ENCODE measurements around the gene MTAP.

Gene MTAP

GRCh38 chr9:21802418-21803000, at the start of gene MTAP:
Gene MTAP, plus strand, starts transcription at chr9:21802636. Its CDS starts 113 bp downstream, at chr9:21802749.
- DNase-seq (ENCODE audit: low spot score), result peak; percentile 90

GRCh38 chr9:21753523-21753922, 48.9 kb upstream of the MTAP start:
- no peak for DNase-seq (ENCODE audit: low spot score)

GRCh38 chr9:21754741-21755140, 47.7 kb upstream of the MTAP start:
- DNase-seq (ENCODE audit: low spot score), result no peak

- DNase-seq (ENCODE audit: low spot score), result no peak
Observed at GRCh38 chr9:21758540-21758939, 43.9 kb upstream of the MTAP start.

GRCh38 chr9:21761309-21761901, 41.0 kb upstream of the MTAP start:
- no peak for DNase-seq (ENCODE audit: low spot score)

GRCh38 chr9:21762064-21762463, 40.4 kb upstream of the MTAP start:
- DNase-seq (ENCODE audit: low spot score), result no peak

- DNase-seq (ENCODE audit: low spot score), result no peak
Observed at GRCh38 chr9:21764846-21765245, 37.6 kb upstream of the MTAP start.

- no peak for DNase-seq (ENCODE audit: low spot score)
Observed at GRCh38 chr9:21766096-21766495, 36.3 kb upstream of the MTAP start.

GRCh38 chr9:21770871-21771560, 31.4 kb upstream of the MTAP start:
- DNase-seq (ENCODE audit: low spot score), result no peak

- no peak for DNase-seq (ENCODE audit: low spot score)
Observed at GRCh38 chr9:21777701-21778100, 24.7 kb upstream of the MTAP start.

GRCh38 chr9:21778304-21778703, 24.1 kb upstream of the MTAP start:
- no peak for DNase-seq (ENCODE audit: low spot score)

- DNase-seq (ENCODE audit: low spot score), result no peak
Observed at GRCh38 chr9:21779397-21779796, 23.0 kb upstream of the MTAP start.

GRCh38 chr9:21781656-21782055, 20.8 kb upstream of the MTAP start:
- no peak for DNase-seq (ENCODE audit: low spot score)

GRCh38 chr9:21782205-21782604, 20.2 kb upstream of the MTAP start:
- DNase-seq (ENCODE audit: low spot score), result no peak

GRCh38 chr9:21788752-21789151, 13.7 kb upstream of the MTAP start:
- DNase-seq (ENCODE audit: low spot score), result no peak

GRCh38 chr9:21789541-21790037, 12.8 kb upstream of the MTAP start:
- DNase-seq (ENCODE audit: low spot score), result peak; percentile 88

GRCh38 chr9:21795483-21795882, 7.0 kb upstream of the MTAP start:
- DNase-seq (ENCODE audit: low spot score), result no peak

- no peak for DNase-seq (ENCODE audit: low spot score)
Observed at GRCh38 chr9:21796768-21797167, 5.7 kb upstream of the MTAP start.

- no peak for DNase-seq (ENCODE audit: low spot score)
Observed at GRCh38 chr9:21800931-21801682, 1.3 kb upstream of the MTAP start.

GRCh38 chr9:21801683-21802417, 586 bp upstream of the MTAP start:
- DNase-seq (ENCODE audit: low spot score), result peak; percentile 77

- no peak for DNase-seq (ENCODE audit: low spot score)
Observed at GRCh38 chr9:21803649-21804048, 1.2 kb downstream of the MTAP start.

GRCh38 chr9:21804331-21804730, 1.9 kb downstream of the MTAP start:
- DNase-seq (ENCODE audit: low spot score), result no peak

Measured in SW480 (cell line).